Measurements from ENCODE around the gene DDT.
"Not testable (repeated sequence)": the region's sequence is repeated elsewhere in the genome, so short reads cannot be mapped to it uniquely, and the experiment has no call there.

DDT gene

DNA sequence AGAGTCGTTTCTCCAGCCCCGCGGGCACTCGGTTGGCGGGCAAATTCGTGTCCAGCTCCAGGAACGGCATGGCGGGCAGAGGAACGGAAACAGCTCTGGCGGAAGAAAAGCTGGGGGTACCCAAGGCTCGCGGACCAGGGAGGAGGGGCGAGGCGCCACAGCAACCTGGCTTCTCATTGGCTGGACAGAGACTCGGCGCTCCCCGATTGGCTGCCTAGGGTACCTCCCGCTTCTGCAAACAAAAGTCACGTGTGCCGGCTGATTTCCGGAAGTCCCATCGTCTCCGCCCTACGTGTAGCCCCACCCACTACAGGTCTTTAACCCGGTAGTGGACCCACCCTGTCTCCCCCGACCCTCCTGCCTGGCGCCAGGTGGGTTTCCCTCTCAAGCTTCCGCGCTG lies at the start of gene DDT:
DDT (minus strand) TSS at position 97 of the 400 bp plus-strand sequence; CDS start at position 70, 27 bp downstream.
- DNase-seq (ENCODE audit: low read depth): not testable (repeated sequence)

GRCh38 chr22:24023204-24023789 lies 49.1 kb upstream of the DDT start:
- no peak for DNase-seq (ENCODE audit: low read depth)

GRCh38 chr22:24021304-24021703 lies 47.1 kb upstream of the DDT start:
- DNase-seq (ENCODE audit: low read depth): no peak

DNA sequence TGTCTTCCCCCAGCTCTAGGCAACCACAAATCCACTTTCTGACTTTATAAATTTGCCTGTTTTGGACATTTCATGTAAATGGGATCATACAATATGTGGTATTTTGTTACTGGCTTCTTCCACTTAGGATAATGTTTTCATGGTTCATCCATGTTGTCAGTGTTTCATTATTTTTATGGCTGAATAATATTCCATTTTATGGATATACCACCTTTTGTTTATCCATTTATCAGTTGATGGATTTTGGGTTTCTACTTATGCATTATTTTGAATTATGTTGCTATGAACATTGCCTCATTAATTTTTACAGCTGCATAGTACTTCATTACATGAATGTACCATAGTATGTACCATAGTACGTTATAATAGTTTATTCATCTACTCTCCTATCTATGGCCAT lies 41.9 kb upstream of the DDT start:
- DNase-seq (ENCODE audit: low read depth): no peak

DNA sequence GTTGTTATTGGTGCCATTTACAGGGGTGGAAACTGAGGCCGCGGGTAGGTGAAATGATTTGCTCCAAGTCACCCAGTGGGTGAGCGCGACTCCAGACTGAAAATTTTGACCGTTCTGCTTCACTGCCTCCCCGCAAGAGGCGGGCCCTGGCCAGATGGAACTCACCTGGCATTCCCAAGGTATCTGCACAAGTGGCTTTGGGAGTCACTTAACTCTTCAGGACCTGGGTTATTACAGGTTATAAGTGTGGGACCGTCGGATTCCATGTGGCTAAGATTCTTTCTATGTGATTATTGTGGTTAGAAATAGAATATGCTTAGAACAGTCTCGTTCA lies 37.5 kb upstream of the DDT start:
- peak; percentile 16 for DNase-seq (ENCODE audit: low read depth)

DNA sequence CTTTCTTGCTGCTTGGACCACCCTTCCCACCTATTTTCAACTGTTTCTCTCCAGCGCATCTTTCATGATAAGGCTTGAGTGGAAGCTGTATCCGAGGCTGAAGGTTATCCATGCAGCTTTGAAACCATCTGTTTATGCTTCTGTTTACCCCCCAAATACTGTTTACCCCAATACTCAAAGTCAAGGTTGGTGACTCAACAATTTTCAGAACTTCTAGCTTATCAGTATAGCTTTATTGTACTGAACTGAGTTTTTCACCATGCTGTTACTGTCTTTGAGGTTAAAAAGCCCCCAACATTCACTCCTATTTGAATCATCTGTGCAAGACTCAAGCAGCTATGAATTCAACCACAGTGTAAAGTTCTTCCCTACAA lies 35.8 kb upstream of the DDT start:
- no peak for DNase-seq (ENCODE audit: low read depth)

DNA sequence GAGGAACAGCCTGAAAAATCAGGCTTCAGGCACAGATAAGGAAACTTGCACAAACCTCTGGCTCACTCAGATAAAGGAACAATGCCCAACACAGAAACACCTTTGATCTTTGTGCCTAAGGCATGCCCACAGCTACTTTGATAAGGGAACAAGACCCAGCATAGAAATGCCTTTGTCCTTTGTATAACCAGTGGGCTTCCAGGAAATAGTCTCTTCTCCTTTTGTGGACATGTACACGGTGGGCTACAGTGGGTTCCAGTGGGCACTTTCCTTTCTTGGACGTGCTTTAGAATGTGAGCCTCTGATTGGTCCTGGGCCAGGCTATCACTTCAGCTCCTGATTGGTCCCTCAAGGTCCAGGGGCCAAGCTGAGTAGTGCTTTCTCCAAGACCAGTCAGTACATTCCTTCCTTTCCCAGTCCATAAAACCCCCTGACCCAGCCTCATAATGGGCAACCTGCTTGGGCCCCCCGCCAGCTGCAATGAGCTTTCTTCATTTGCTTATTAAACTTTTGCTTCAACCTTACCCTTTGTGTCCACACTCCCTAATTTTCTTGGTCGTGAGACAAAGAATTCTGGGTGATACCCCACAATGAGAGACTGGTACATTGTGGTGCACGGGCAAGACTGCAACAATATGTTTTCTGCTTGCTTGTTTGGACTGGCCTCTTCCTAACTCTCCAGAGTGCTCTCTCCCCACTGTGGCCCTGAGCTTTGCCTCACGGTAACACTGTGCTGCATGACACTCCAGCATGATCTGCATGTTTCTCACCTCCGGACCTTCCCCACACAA lies 35.2 kb upstream of the DDT start:
- DNase-seq (ENCODE audit: low read depth): no peak

- no peak for DNase-seq (ENCODE audit: low read depth)
Observed at GRCh38 chr22:24008381-24009226, 34.4 kb upstream of the DDT start.

DNA sequence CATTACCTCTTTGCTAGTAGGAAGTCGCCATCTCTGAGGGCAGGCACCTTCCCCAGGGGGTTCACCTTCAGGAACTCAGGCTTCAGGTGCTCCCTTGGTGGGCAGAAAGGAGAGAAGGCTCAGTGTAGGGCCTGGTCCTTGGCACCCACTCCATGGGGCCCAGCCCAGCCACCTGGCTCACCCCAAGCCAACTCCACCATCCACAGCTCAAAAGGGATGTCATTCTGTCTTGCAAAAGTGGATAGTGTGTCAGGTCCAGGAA lies 33.7 kb upstream of the DDT start:
- no peak for DNase-seq (ENCODE audit: low read depth)

DNA sequence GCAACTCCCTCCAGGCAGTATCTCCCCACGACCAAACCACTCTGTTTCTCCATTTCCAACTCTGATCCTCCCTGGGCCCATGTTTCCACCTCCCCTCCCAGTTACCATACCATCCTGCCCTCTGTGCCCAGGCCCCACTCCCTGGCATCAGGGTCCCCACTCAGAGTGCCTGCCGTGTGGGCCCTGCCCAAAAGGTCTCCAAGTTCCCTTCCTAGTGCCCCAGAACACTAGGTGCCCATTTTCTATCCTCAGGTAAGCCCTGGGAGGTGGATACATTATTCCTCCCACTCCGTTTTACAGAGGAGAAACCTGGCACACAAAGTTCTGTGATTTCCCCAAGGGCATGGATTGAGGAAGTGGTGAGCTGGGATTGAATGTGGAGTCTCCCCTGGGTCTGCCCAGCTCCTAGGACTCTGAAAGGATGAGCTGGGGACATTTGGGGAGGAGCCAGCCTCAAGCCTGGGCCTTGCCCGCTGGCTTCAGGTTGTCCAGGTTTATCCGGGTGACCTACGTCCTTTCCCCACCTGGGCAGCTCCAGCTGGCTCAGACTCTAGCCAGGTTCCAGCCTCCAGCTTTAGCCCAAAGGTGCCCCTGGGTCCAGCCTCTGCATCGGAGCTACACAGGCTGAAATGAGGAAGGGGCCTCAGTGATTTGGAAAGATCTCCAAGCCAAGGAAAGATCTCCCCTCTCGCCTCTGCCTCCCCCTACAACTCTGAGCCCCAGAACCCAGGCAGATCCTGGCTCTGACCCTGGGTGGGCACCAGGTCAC lies 33.2 kb upstream of the DDT start:
- no peak for DNase-seq (ENCODE audit: low read depth)

- DNase-seq (ENCODE audit: low read depth): no peak
Observed at GRCh38 chr22:24006914-24007214, 32.6 kb upstream of the DDT start.

- no peak for DNase-seq (ENCODE audit: low read depth)
Observed at GRCh38 chr22:24006207-24006913, 32.1 kb upstream of the DDT start.

DNA sequence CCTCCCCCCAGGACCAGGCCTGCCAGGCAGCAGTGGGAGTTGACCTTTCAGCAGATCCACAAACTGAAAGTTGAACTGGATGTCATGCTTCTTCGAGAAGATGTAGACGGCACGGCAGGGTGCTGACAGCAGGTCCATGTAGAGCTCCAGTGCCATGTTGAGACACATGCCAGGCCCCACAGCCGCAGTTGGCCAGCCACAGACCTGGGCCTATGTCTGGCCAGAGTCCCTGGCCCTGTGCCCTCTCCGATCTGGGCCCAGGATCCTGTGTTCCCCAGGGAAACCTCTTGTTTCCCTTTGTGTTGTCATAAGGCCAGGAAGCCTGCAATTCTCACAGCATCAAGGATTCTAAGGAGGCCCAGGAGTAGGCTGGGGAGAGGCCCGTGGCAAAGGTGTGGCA lies 31.0 kb upstream of the DDT start, which contains the start of gene GSTT4:
GSTT4 (minus strand) TSS at position 253 of the 400 bp plus-strand sequence; CDS start at position 156, 97 bp downstream.
- no peak for DNase-seq (ENCODE audit: low read depth)

GRCh38 chr22:24003887-24004286 lies 29.6 kb upstream of the DDT start:
- no peak for DNase-seq (ENCODE audit: low read depth)

GRCh38 chr22:24002851-24003250 lies 28.6 kb upstream of the DDT start:
- no peak for DNase-seq (ENCODE audit: low read depth)

GRCh38 chr22:24002272-24002671 lies 28.0 kb upstream of the DDT start:
- DNase-seq (ENCODE audit: low read depth): no peak

GRCh38 chr22:24001314-24001713 lies 27.1 kb upstream of the DDT start:
- no peak for DNase-seq (ENCODE audit: low read depth)

- DNase-seq (ENCODE audit: low read depth): not testable (repeated sequence)
Observed at GRCh38 chr22:23999779-24000178, 25.5 kb upstream of the DDT start.

DNA sequence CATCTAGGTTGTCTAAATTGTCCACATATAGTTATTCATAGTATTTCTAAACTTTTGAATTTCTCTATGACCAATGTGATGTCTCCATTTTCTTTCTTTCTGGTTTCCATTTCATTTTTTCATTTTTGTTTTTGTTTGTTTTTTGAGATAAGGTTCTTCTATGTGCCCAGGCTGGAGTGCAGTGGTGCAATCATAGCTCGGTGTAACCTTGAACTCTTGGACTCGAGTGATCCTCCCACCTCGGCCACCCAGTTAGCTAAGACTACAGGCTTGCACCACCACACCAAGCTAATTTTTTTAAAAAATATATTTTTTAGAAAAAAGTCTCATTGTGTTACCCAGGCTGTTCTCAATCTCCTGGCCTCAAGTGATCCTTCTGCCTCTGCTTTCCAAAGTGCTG lies 22.9 kb upstream of the DDT start:
- DNase-seq (ENCODE audit: low read depth): no peak

DNA sequence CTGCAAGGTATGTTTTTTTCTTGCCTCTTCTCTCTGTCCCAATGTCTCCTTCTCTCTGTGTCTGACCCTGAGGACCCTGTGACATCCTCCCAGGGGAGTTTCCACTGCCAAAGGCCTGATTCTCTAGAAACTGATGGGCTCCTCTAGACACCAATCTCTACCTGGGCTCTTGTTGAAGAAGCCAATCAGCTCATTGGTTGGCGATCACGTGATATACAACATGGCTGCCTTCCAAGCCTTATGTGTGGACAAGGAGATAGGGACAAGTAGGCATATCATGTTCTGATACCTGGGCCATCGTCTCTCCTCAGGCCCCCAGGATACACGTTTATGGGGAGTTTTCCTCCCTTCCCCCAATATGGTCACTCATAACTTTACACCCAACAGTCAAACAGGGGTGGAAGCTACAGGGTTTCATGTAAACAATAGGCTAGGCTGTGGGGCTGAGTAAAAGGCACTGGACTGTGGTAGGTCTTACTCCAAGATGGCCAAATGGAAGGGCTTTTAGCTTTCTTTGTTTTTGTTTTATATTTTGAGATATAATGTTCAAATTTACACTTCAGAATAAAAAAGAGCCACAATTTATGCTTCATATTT lies 19.4 kb upstream of the DDT start:
- not testable (repeated sequence) for DNase-seq (ENCODE audit: low read depth)

- DNase-seq (ENCODE audit: low read depth): not testable (repeated sequence)
Observed at GRCh38 chr22:23993080-23993479, 18.8 kb upstream of the DDT start.
